Breast epithelium (tissue), 3 donors: ENCODE results near the gene PCDH8.
A peak's percentile ranks its signal among the peaks of the same experiment; 100 is the strongest.

Experiments used
- POLR2A ChIP-seq: fragments of 450-650 bp; IDR thresholded peaks from one replicate; pipeline ENCODE4 v1.6.1; 2016; ENCODE audit warnings: antibody characterized with exemption, mild to moderate bottlenecking, moderate library complexity
- POLR2AphosphoS5 ChIP-seq, 3 donors: sonication (generic); formaldehyde crosslinking; IDR thresholded peaks; one replicate each; pipeline ENCODE4 v1.6.1; 2017; ENCODE audit warnings: antibody characterized with exemption in 3 of 3
- TF ChIP-seq, protein P1 (sequence below), 3 donors: fragments of 450-650 bp; IDR thresholded peaks; one replicate each; pipeline ENCODE4 v1.5.1; 2016 to 2017; ENCODE audit warnings: antibody characterized with exemption in 3 of 3, mild to moderate bottlenecking in 3 of 3, moderate library complexity in 3 of 3

- TF ChIP-seq POLR2AphosphoS5 (IDR thresholded peaks at IDR 0.05) (no peak), POLR2A (no peak)
- TF ChIP-seq, protein P1, sequence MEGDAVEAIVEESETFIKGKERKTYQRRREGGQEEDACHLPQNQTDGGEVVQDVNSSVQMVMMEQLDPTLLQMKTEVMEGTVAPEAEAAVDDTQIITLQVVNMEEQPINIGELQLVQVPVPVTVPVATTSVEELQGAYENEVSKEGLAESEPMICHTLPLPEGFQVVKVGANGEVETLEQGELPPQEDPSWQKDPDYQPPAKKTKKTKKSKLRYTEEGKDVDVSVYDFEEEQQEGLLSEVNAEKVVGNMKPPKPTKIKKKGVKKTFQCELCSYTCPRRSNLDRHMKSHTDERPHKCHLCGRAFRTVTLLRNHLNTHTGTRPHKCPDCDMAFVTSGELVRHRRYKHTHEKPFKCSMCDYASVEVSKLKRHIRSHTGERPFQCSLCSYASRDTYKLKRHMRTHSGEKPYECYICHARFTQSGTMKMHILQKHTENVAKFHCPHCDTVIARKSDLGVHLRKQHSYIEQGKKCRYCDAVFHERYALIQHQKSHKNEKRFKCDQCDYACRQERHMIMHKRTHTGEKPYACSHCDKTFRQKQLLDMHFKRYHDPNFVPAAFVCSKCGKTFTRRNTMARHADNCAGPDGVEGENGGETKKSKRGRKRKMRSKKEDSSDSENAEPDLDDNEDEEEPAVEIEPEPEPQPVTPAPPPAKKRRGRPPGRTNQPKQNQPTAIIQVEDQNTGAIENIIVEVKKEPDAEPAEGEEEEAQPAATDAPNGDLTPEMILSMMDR (IDR thresholded peaks at IDR 0.05) = peak in 2 of 3 donors; percentile 48 to 54
These were observed 39.1 kb downstream of the PCDH8 start for GRCh38 chr13:52809310-52809769.
